GM18526 (cell line): ENCODE results near the gene SYNJ1.

Source experiments
- POLR2A ChIP-seq: IDR thresholded peaks from 3 replicates; pipeline ENCODE4 v1.6.1; 2011; ENCODE audit not compliant: insufficient read length; ENCODE audit errors: extremely low read depth

The SYNJ1 gene

GRCh38 chr21:32739946-32740345 lies 12.1 kb upstream of the SYNJ1 start:
- TF ChIP-seq POLR2A = no peak

DNA sequence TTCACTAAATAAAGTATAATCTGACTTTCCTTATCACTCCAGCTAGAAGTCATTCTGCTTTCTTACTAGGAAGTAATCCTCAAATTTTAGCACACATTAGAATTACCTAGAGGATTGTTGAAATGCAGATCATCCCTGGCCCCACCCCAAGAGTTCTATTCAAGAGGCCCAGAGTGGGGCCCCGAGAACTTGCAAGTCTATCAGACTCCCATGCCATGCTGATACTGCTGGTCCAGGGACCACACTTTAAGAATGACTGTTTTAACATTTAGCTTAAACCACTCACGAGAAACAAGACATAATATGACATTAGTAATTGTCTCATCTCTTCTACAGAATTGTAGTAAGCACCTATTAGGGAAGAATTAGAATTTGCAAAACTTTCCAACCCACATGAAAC lies 7.7 kb upstream of the SYNJ1 start:
- TF ChIP-seq POLR2A = no peak

GRCh38 chr21:32733990-32734613 lies 6.3 kb upstream of the SYNJ1 start:
- no peak for TF ChIP-seq POLR2A

DNA sequence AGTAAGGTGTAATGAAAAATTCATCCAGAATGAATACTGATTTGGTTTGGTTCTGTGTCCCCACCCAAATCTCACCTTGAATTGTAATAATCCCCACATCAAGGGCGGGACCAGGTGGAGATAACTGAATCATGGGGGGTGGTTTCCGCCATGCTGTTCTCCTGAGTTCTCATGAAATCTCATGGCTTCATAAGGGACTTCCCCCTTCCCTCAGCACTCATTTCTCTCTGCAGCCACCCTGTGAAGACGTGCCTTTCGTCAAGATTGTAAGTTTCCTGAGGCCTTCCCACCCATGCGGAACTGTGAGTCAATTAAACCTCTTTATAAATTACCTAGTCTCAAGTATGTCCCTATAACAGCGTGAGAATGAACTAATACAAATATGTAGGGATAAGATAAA lies 5.5 kb upstream of the SYNJ1 start:
- TF ChIP-seq POLR2A = no peak

GRCh38 chr21:32732544-32732943 lies 4.7 kb upstream of the SYNJ1 start:
- no peak for TF ChIP-seq POLR2A

DNA sequence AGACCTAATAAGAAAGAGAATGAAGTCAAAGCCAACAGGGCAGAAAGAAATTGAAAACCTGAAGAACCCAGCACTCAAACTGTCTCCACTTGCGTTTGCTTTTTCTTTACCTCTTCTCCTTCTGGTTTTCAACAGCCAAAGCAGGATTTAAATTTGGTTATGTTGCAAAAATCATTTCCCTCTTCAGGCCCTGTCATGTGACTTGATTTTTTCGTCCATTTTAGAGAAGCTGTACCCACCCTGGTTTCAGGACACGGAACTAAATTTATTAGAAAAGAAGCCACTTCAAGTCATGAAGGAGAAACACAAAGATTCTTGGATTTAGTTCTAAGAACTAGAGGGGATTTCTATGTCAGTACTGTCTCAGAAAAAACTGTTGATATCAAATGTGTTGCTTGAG lies 1.0 kb upstream of the SYNJ1 start:
- TF ChIP-seq POLR2A = no peak

GRCh38 chr21:32728456-32728839 lies 635 bp upstream of the SYNJ1 start:
- no peak for TF ChIP-seq POLR2A

DNA sequence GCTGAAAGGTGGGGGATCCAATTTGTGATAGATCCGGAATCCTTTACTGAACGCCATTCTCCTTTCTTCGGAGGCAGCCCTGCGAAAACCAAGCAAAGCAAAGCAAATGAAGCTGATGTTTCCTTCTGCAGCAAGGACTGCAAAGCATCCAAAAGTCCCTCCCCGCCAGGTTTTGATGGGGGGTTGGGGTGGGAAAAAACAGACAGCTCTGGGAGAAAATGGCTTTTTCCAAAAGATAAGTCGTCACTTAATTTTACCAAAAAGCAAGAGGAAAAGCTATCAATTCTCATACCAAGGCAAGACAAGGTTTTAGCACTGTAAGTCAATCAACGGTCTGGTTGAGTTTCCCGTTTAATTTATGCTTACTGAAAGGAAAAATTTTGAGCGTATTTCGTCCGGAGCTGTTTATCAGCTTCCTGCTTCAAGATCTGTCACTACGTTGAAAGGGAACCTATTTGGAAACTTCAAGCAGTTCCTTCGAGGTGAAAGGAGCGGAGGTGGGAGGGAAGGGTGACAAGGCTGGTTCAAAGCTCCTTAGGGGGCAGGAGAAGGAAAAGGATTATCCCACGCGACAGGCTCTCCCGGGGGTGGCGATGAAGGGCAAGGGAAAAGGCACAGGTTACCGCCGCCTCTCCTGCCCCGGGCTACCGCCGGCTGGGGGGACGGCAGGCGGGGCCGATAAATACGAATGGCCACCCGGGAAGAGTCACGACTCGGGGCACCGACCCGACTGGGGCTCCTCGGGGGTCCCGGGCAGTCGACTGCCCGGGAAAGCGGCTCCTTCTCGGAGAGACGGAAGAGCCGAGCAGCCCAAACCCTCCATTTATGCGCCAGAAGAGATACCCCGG lies 750 bp downstream of the SYNJ1 start:
- TF ChIP-seq POLR2A = no peak

- no peak for TF ChIP-seq POLR2A
These were observed 8.7 kb downstream of the SYNJ1 start for GRCh38 chr21:32719085-32719484.

DNA sequence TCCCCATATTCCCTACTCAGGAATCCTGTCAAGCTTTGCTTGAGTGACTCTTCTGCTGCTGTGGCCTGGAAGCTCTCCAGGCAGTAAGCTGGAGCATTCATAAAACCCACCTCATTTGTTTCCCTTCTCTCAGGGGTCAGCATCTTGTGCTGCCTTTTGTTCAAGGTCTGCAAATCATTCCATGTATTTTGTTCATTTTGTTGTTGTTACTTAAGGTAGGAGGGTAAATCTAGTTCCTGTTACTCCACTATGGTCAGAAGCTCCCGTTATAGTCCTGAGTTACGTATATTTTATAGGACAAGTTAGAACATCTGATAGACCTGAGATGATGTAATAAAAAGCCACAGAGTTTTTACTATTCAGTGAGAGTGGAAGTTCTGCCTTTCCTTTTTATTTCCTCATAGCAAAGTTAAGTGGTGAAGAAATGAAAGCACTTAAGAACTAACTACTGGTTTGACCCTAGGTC lies 9.9 kb downstream of the SYNJ1 start:
- TF ChIP-seq POLR2A = no peak

GRCh38 chr21:32716486-32716885 lies 11.3 kb downstream of the SYNJ1 start:
- no peak for TF ChIP-seq POLR2A

GRCh38 chr21:32713726-32714125 lies 14.1 kb downstream of the SYNJ1 start:
- TF ChIP-seq POLR2A = no peak

DNA sequence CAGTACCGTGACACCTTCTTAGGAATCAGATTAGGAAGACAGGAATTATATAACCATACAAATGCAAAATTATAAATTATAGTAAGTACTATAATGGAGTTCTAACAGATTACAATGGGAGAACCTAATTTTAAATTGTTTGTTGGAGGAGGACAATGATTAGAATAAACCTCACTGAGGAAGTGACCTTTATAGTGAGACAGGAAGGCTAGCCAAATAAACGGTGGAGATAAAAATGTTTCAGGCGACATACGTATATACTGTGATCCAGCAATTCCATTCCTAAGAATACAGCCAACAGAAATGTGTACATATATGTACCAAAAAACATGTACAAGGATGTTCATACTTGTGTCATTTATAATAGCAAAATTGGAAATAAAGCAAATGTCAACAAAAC lies 15.2 kb downstream of the SYNJ1 start:
- no peak for TF ChIP-seq POLR2A

- TF ChIP-seq POLR2A = no peak
These were observed 15.8 kb downstream of the SYNJ1 start for GRCh38 chr21:32712043-32712442.

DNA sequence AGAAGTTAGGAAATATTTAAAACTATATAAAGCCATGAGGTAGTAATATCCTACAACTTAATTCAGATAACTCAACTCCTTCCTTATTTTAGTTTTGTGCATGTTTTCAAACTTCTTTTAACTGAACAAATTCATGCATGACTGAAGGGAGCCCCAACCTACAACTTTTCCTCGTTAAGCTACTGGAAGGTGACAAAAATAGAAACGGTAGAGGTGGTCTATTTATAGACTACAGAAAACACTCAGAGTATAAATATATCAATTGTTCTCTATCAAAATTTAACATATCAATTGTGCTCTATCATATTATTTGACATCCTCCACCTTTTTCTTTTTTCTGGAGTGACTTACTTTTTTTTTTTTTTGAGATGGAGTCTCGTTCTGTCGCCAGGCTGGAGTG lies 16.8 kb downstream of the SYNJ1 start:
- TF ChIP-seq POLR2A = no peak

- no peak for TF ChIP-seq POLR2A
These were observed 17.6 kb downstream of the SYNJ1 start for GRCh38 chr21:32710069-32710784.

- no peak for TF ChIP-seq POLR2A
These were observed 19.7 kb downstream of the SYNJ1 start for GRCh38 chr21:32708069-32708468.

DNA sequence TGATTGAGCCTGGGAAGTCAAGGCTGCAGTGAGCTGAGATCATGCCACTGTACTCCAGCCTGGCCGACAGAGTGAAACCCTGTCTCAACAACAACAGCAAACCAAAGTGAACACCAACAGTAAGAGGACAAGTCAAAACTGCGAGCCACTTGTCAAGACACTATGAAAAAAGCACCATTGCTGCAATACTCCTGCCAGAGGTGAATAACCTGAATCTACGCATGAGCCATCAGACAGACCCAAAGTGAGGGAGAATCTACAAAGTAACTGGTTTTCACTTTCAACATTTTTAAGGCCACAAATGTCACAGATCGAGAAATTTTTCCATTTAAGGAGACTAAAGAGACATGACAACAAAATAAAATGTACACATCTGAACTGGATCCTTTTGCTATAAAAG lies 21.9 kb downstream of the SYNJ1 start:
- TF ChIP-seq POLR2A = no peak
